ENCODE results near the gene ZBTB7C. TPM values are rescaled to one million over a fixed set of nuclear protein-coding genes. Genes with fewer than 3 reads are reported as not detected.

ZBTB7C gene
- total RNA-seq, 1 experiment from 2014 or later, result 0.32 TPM

DNA sequence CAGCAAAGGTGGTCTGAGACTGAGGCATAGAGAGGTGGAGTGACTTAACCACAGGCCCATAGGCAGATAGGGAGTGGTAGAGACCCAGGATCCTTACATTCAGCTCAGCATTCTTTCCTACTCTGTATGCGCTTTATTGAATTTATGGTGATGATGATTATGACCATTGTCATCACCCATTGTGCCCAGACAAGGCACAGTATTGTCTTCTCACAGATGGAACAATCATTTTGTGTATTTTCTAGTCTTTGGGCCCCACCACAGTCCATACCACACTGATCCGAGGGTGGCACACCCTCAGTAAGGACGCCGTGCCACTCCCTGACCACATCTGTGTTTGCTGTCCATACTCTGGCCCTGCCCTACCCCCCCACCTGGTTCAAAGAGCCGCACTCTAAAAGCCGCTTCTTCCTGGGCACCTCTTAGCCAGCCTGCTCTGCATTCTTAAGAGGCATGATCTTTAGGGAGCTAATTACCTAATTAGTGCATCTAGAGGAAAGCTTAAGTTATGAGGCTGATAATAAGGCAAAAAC, 299.2 kb downstream of the ZBTB7C start:
- no peak overlapping the region for H3K27ac ChIP-seq (ENCODE audit: low read depth, low read length, poor library complexity, severe bottlenecking)
- H3K4me3 ChIP-seq (ENCODE audit: low read depth, low read length, poor library complexity, severe bottlenecking), result no peak overlapping the region
- H3K27me3 ChIP-seq (replicated peaks; ENCODE audit: insufficient read depth, low read depth, low read length, poor library complexity), result peaks cover 8% of the 10 kb centered on the region
- no peaks in the 10 kb centered on the region for H3K36me3 ChIP-seq (ENCODE audit: insufficient read depth, low read length, poor library complexity, severe bottlenecking)
- TF ChIP-seq, protein P1, sequence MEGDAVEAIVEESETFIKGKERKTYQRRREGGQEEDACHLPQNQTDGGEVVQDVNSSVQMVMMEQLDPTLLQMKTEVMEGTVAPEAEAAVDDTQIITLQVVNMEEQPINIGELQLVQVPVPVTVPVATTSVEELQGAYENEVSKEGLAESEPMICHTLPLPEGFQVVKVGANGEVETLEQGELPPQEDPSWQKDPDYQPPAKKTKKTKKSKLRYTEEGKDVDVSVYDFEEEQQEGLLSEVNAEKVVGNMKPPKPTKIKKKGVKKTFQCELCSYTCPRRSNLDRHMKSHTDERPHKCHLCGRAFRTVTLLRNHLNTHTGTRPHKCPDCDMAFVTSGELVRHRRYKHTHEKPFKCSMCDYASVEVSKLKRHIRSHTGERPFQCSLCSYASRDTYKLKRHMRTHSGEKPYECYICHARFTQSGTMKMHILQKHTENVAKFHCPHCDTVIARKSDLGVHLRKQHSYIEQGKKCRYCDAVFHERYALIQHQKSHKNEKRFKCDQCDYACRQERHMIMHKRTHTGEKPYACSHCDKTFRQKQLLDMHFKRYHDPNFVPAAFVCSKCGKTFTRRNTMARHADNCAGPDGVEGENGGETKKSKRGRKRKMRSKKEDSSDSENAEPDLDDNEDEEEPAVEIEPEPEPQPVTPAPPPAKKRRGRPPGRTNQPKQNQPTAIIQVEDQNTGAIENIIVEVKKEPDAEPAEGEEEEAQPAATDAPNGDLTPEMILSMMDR (conservative IDR thresholded peaks at IDR 0.05; ENCODE audit: low read depth, low read length), result no peak
- no peak for TF ChIP-seq EZH2 (IDR thresholded peaks at IDR 0.05; ENCODE audit: borderline replicate concordance, low read depth, low read length, poor library complexity, severe bottlenecking)
- POLR2A ChIA-PET (ENCODE audit: low non-redundant PET), result no interaction called here
- CTCF ChIA-PET, result no interaction called here
- H3K9me3 ChIP-seq (ENCODE audit: low read depth, low read length, poor library complexity, severe bottlenecking), result no peaks in the 10 kb centered on the region
- no TSS peak for BruUV-seq (replicated peaks)
- intact Hi-C loops (cut with micrococcal nuclease; ENCODE audit: unreplicated experiment), result no loop called here
- no peak for DNase-seq (ENCODE audit: low spot score)
- H3K4me1 ChIP-seq (ENCODE audit: insufficient read depth, low read length, poor library complexity, severe bottlenecking), result no peaks in the 10 kb centered on the region

DNA sequence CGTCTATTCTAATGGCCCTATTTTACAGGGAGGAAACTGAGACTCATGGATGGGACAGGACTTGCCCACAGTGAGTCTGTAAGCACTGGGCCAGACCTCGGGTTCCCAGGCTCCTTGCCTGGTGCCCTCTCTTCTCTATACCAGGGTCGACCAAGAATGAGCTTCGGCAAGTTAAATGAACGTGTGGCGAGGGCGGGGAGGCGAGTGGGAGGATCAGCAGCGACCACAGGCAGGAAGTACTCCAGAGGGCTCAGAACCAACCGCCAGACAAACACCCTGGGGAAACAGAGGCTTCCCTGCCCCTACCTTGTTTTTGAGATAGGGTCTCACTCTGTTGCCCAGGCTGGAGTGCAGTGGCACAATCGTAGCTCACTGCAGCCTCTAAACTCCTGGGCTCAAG, 301.0 kb downstream of the ZBTB7C start:
- no peak for DNase-seq (ENCODE audit: low spot score)
- H3K4me1 ChIP-seq (ENCODE audit: insufficient read depth, low read length, poor library complexity, severe bottlenecking), result no peaks in the 10 kb centered on the region
- peaks cover 14% of the 10 kb centered on the region for H3K27me3 ChIP-seq (replicated peaks; ENCODE audit: insufficient read depth, low read depth, low read length, poor library complexity)
- intact Hi-C loops (cut with micrococcal nuclease; ENCODE audit: unreplicated experiment), result no loop called here
- ChIA-PET CTCF (no interaction called here), POLR2A (ENCODE audit: low non-redundant PET) (no interaction called here)
- no peak overlapping the region for H3K4me3 ChIP-seq (ENCODE audit: low read depth, low read length, poor library complexity, severe bottlenecking)
- H3K36me3 ChIP-seq (ENCODE audit: insufficient read depth, low read length, poor library complexity, severe bottlenecking), result no peaks in the 10 kb centered on the region
- BruUV-seq (replicated peaks), result no TSS peak
- TF ChIP-seq, protein P1 (conservative IDR thresholded peaks at IDR 0.05; ENCODE audit: low read depth, low read length), result no peak
- no peak for TF ChIP-seq EZH2 (IDR thresholded peaks at IDR 0.05; ENCODE audit: borderline replicate concordance, low read depth, low read length, poor library complexity, severe bottlenecking)
- no peak overlapping the region for H3K27ac ChIP-seq (ENCODE audit: low read depth, low read length, poor library complexity, severe bottlenecking)
- H3K9me3 ChIP-seq (ENCODE audit: low read depth, low read length, poor library complexity, severe bottlenecking), result no peaks in the 10 kb centered on the region

- no peak overlapping the region for H3K27ac ChIP-seq (ENCODE audit: low read depth, low read length, poor library complexity, severe bottlenecking)
- no peak overlapping the region for H3K4me3 ChIP-seq (ENCODE audit: low read depth, low read length, poor library complexity, severe bottlenecking)
- BruUV-seq (replicated peaks), result no TSS peak
- H3K4me1 ChIP-seq (ENCODE audit: insufficient read depth, low read length, poor library complexity, severe bottlenecking), result no peaks in the 10 kb centered on the region
- POLR2A ChIA-PET (ENCODE audit: low non-redundant PET), result no interaction called here
- CTCF ChIA-PET, result no interaction called here
- no peak for TF ChIP-seq EZH2 (IDR thresholded peaks at IDR 0.05; ENCODE audit: borderline replicate concordance, low read depth, low read length, poor library complexity, severe bottlenecking)
- TF ChIP-seq, protein P1 (conservative IDR thresholded peaks at IDR 0.05; ENCODE audit: low read depth, low read length), result no peak
- H3K27me3 ChIP-seq (replicated peaks; ENCODE audit: insufficient read depth, low read depth, low read length, poor library complexity), result peaks cover 15% of the 10 kb centered on the region
- no peaks in the 10 kb centered on the region for H3K36me3 ChIP-seq (ENCODE audit: insufficient read depth, low read length, poor library complexity, severe bottlenecking)
- intact Hi-C loops (cut with micrococcal nuclease; ENCODE audit: unreplicated experiment), result no loop called here
- H3K9me3 ChIP-seq (ENCODE audit: low read depth, low read length, poor library complexity, severe bottlenecking), result no peaks in the 10 kb centered on the region
- no peak for DNase-seq (ENCODE audit: low spot score)
These were observed 302.0 kb downstream of the ZBTB7C start for GRCh38 chr18:48106976-48107781.
